ENCODE measurements around the gene SNX1.

The SNX1 gene

DNA sequence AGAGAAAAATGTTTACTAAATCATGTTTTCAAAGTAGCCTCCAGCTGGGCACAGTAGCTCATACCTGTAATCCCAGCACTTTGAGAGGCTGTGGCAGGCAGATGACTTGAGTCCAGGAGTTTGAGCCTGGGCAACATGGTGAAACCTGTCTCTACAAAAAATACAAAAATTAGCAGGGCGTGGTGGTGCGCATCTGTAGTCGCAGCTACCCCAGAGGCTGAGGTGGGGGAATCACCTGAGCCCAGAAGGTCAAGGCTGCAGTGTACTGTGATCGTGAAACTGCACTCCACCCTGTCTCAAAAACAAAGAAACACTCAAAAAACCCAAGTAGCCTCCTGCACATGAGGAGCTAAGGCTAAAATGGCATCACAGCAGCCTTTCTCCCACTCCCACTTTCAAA lies 68.7 kb downstream of the SNX1 start:
- DNase-seq, result no peak

DNA sequence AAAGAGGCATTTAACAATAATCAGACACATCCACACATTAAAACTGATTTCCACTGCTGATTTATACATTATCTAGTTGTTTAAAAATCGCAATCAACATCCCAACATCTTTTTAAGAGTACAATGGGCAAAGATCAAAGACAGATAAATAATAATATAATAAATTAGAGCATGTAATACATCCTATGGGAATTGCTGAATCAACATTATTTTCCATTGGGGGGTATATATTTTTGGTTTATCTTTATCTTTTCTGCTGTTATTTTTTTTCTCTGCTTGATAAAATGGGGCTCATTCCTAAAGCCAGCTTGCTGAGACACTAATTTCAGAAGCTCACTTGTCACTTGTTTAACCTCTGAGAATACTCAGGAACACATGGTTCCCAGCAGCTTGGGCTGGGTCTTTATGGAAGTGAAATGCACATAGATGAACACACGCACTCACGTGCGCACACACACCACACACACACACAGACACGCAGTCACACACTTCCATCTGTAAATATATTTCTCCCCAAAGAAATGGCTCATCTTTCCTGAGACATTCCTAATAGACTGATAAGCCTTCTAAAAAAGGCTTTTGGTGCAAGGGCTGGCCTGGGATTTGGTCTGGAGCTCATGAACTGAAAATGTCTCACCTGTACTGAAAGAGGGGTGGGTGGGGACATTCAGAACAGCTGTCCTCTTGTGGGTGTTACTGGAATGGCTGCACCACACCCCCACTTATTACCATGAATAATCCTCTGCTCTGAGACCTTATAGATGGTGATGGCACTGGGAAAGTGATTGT lies 70.5 kb downstream of the SNX1 start:
- no peak for DNase-seq

DNA sequence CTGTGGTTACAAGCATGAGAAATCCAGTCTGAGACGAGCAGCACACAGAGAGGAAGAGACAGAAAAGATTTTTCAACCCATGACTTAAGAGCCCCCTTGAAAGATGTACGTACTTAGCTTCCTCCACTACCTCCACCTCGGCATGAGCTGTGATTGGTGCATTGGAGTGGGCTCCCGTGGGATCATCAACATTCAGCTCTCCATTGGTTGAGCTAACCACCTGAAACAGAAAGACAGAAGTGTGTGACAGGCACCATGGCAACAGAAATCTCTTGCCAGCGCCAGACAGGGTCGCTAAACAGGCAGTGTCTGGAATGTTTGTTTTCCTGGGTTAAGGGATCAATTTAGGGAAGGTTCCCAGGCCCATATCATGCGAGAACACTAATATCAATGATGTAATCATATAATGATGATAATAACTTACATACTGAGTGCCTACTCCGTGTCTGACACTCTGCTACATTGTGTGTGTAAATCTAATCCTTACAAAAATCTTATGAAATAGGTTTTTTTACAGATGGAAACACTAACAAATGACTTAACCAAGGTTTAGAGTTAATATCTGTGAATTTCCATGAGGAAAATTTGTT lies 84.5 kb downstream of the SNX1 start:
- DNase-seq, result no peak

DNA sequence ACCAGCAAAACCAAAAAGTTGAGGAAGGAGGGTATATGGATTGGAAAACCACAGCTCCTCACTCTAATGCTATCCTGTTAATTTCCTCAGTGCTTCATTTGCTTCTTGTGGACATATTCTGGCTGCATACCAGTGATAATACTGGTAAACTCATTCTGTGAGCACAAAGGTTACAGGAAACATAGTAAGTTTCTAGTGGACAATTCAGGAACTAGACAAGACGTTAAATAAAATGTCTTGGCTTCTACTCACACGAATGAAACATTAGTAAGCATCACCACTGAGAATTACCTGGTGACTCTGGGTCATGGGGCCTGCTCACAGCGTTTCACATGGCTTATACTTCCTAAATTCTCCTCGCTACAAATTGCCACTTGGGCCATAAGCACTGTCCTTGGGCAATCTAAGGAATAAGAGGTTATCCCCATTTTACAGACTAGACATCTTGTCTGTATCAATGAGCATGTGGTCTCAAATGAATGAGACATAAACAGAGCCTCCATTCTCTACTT lies 87.1 kb downstream of the SNX1 start:
- no peak for DNase-seq

DNA sequence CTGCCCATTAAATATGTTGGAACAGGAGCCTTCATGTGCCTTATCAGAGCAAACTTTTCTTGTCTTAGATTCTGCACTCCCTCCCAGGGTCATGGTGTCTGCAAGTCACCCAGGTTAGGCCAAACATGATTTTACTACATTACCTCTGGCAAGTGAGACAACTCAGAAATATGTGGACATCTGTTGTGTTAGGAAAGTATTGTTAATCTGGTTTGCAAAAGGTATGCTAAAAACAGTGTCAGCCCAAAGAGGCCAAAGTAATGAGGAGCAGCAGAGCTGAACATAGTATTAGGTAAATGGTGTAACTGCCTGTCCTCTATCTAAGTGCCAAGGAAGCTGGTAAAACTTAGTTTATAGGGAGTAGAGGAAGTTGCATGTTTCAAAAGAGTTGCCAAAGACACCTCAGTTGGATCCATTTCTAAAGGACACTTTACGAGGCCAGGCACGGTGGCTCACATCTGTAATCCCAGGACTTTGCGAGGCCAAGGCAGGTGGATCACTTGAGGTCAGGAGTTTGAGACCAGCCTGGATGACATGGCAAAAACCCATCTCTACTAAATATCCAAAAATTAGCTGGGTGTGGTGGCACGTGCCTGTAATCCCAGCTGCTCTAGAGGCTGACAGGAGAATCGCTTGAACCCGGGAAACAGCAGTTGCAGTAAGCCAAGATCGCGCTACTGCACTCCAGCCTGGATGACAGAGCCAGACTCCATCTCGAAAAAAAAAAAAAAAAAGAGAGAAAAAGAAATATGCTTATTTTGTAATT lies 89.5 kb downstream of the SNX1 start:
- DNase-seq, result no peak

DNA sequence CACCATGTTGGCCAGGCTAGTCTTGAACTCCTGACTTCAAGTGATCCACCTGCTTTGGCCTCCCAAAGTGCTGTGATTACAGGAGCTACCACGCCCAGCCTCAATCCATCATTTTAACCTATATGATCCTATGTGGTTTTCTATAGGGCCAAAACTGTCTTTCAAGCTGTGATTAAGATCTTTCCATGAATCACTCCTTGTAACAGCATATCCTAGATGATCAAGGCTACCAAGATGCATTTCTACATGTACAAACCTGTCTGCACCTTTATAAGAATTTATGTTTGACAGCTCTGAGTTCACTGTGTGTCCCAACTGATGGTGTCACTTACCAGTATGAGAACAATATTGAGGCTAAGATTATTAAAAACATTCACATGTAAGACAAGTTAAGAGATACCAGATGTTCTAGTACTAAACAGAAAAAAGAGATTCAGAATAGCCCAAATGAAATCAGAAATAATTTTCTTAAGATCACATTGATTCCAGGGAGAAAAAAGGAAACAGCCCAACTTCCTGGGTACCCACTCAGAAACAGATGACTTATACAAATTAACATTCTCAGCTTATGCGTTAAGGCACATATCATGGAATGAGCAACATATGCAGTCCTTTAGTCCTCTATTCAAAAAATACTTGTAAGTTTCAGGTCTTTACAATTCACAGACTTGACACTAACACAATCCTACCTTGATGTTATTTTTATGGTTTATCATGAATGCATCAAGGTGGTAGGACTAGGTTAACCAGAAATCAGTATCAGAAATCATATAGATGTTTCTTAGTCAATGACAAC lies 91.8 kb downstream of the SNX1 start:
- DNase-seq, result no peak
